ENCODE data around the gene ADAMTS12.

GRCh38 chr5:33769196-33769595 is 122.6 kb downstream of the ADAMTS12 start:
- no peak for TF ChIP-seq CTCF (conservative IDR thresholded peaks at IDR 0.05; ENCODE audit: low read depth in 2 of 2)
- no peak for TF ChIP-seq EZH2 (IDR thresholded peaks at IDR 0.05; ENCODE audit: low read depth, unreplicated experiment)
- no peak for TF ChIP-seq POLR2AphosphoS5 (IDR thresholded peaks at IDR 0.05; ENCODE audit: low read depth)
- no peak for TF ChIP-seq JUNB (IDR thresholded peaks at IDR 0.05; ENCODE audit: unreplicated experiment)
- TF ChIP-seq ZNF331 (CRISPR knock-in tag; IDR thresholded peaks at IDR 0.05; ENCODE audit: low read depth): no peak
- TF ChIP-seq EZH2phosphoT487 (IDR thresholded peaks at IDR 0.05; ENCODE audit: unreplicated experiment): no peak
- TF ChIP-seq ZNF462 (CRISPR knock-in tag; IDR thresholded peaks at IDR 0.05): no peak
- TF ChIP-seq REST (IDR thresholded peaks at IDR 0.05; ENCODE audit: unreplicated experiment): no peak
- no peak for TF ChIP-seq CREB1 (CRISPR knock-in tag; IDR thresholded peaks at IDR 0.05; ENCODE audit: low read depth)
- no peak for TF ChIP-seq NANOG (IDR thresholded peaks at IDR 0.05; ENCODE audit: borderline replicate concordance)
- TF ChIP-seq ETS1 (IDR thresholded peaks at IDR 0.05): no peak
- TF ChIP-seq STAT1 (IDR thresholded peaks at IDR 0.05; ENCODE audit: unreplicated experiment): no peak
- TF ChIP-seq ZNF114 (CRISPR knock-in tag; IDR thresholded peaks at IDR 0.05): no peak

Data from GM23338 (cell line).